DND-41 (cell line): ENCODE data around the gene SSR1.
"Not testable (repeated sequence)": the region's sequence is repeated elsewhere in the genome, so short reads cannot be mapped to it uniquely, and the experiment has no call there.

Experiments used
- ATAC-seq: fragments of 200-7000 bp; cut with Tn5 transposase; 3 replicates; pipeline ENCODE4 v1.9.1; 2021; ENCODE audit warnings: low read depth; ENCODE audit not compliant: insufficient read depth
- DNase-seq: peaks from one replicate; pipeline ENCODE4 v3.0.0-alpha.2; 2020
- H2AFZ ChIP-seq: 2 replicates; pipeline ENCODE4 v1.6.0; 2012; ENCODE audit warnings: low read depth, low read length
- H3K27ac ChIP-seq: 2 replicates; pipeline ENCODE4 v1.5.1; 2012; ENCODE audit warnings: low read length, inconsistent platforms
- H3K27me3 ChIP-seq: fragments of 200-600 bp; sonication (generic); 2 replicates; pipeline ENCODE4 v1.6.0; 2012; ENCODE audit warnings: low read length, mild to moderate bottlenecking, inconsistent platforms; ENCODE audit not compliant: insufficient read depth, poor library complexity
- H3K36me3 ChIP-seq: 2 replicates; pipeline ENCODE4 v1.5.1; 2012; ENCODE audit warnings: low read length, inconsistent platforms; ENCODE audit not compliant: insufficient read depth
- H3K4me1 ChIP-seq: 2 replicates; pipeline ENCODE4 v1.5.1; 2012; ENCODE audit warnings: mild to moderate bottlenecking, low read length; ENCODE audit not compliant: insufficient read depth
- H3K4me2 ChIP-seq: 2 replicates; pipeline ENCODE4 v1.6.0; 2012; ENCODE audit warnings: mild to moderate bottlenecking, moderate library complexity, low read length, inconsistent platforms; ENCODE audit not compliant: insufficient read depth
- H3K4me3 ChIP-seq, 2 experiments: fragments of 200-600 bp in 1 of 2; shearing (Covaris generic) in 1 of 2; 2 replicates each; pipeline ENCODE4 v1.5.1; 2012 to 2016; ENCODE audit warnings: inconsistent platforms in 2 of 2, low read length in 2 of 2, mild to moderate bottlenecking in 2 of 2, low read depth in 1 of 2, moderate library complexity in 1 of 2
- H3K79me2 ChIP-seq: 2 replicates; pipeline ENCODE4 v1.6.0; 2012; ENCODE audit warnings: low read length, inconsistent platforms; ENCODE audit not compliant: insufficient read depth
- H3K9ac ChIP-seq: 2 replicates; pipeline ENCODE4 v1.6.0; 2012; ENCODE audit warnings: low read depth, mild to moderate bottlenecking, inconsistent platforms, low read length, moderate library complexity
- H3K9me3 ChIP-seq: 2 replicates; pipeline ENCODE4 v1.5.1; 2012; ENCODE audit warnings: low read length, moderate library complexity, mild to moderate bottlenecking, inconsistent platforms; ENCODE audit not compliant: insufficient read depth, severe bottlenecking
- H4K20me1 ChIP-seq: 2 replicates; pipeline ENCODE4 v1.6.0; 2012; ENCODE audit warnings: low read length; ENCODE audit not compliant: insufficient read depth
- EZH2 ChIP-seq: IDR thresholded peaks from 3 replicates; pipeline ENCODE4 v1.6.1; 2012; ENCODE audit warnings: borderline replicate concordance, low read depth, mild to moderate bottlenecking, moderate library complexity, low read length, inconsistent platforms; ENCODE audit not compliant: severe bottlenecking
- TF ChIP-seq, protein P1 (sequence below): IDR thresholded peaks from 2 replicates; pipeline ENCODE4 v1.5.1; 2012; ENCODE audit warnings: borderline replicate concordance, low read length, moderate library complexity, mild to moderate bottlenecking; ENCODE audit not compliant: poor library complexity, severe bottlenecking; ENCODE audit errors: extremely low read depth

The SSR1 gene

DNA sequence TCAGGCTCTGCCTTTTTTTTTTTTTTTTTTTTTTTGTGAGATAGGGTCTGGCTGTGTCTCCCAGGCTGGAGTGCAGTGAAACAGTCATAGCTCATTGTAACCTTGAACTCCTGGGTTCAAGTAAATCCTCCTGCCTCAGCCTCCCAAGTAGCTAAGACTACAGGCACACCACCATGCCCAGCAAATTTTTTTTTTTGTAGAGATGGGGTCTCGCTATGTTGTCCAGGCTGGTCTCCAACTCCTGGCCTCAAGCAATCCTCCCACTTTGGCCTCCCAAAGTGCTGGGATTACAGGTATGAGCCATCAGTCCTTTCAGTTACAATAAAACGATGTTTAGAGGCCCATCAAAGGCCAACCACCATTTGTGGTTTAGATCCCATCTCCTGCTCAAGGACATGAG, 6.4 kb upstream of the SSR1 start:
- H3K4me3 ChIP-seq, DNase-seq, ATAC-seq, H3K4me1 ChIP-seq, H2AFZ ChIP-seq, H3K27me3 ChIP-seq, H3K79me2 ChIP-seq, H3K36me3 ChIP-seq, H3K27ac ChIP-seq, H3K4me2 ChIP-seq, H4K20me1 ChIP-seq, H3K9ac ChIP-seq, H3K9me3 ChIP-seq: not testable (repeated sequence)

DNA sequence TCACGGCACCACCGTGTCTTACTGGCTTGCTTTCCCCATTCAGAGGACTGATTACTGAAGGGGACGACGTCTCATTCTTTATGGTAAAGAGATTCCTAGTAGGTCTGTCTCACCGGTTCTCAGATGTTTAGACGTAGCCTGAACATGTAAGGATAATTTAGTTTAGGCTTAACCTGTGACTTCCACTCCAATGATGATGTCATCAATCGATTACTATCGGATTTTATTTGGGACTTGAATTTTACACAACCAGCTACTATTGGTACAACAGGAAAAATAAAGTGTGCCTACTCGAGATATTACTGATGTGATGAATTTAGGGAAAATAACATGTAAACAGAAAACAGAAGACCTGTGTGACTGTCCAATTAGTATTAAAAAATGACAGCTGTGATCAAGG, 4.5 kb upstream of the SSR1 start:
- H2AFZ ChIP-seq: no peak overlapping the region
- no peaks in the 10 kb centered on the region for H3K9me3 ChIP-seq
- H3K4me3 ChIP-seq: no peak overlapping the region
- no peak overlapping the region for H3K27ac ChIP-seq
- ATAC-seq: no peak
- DNase-seq: no peak
- no peak overlapping the region for H3K4me2 ChIP-seq
- H3K9ac ChIP-seq: no peak overlapping the region
- peaks cover 9% of the 10 kb centered on the region for H3K79me2 ChIP-seq
- H3K27me3 ChIP-seq: no peaks in the 10 kb centered on the region
- no peaks in the 10 kb centered on the region; the same call in 1 of the 2 replicates for H3K36me3 ChIP-seq
- H3K4me1 ChIP-seq: peaks cover 8% of the 10 kb centered on the region
- 0 out of 2 replicates have a peak, but pooled peaks cover 1% of the 10 kb centered on the region for H4K20me1 ChIP-seq
- TF ChIP-seq, protein P1, sequence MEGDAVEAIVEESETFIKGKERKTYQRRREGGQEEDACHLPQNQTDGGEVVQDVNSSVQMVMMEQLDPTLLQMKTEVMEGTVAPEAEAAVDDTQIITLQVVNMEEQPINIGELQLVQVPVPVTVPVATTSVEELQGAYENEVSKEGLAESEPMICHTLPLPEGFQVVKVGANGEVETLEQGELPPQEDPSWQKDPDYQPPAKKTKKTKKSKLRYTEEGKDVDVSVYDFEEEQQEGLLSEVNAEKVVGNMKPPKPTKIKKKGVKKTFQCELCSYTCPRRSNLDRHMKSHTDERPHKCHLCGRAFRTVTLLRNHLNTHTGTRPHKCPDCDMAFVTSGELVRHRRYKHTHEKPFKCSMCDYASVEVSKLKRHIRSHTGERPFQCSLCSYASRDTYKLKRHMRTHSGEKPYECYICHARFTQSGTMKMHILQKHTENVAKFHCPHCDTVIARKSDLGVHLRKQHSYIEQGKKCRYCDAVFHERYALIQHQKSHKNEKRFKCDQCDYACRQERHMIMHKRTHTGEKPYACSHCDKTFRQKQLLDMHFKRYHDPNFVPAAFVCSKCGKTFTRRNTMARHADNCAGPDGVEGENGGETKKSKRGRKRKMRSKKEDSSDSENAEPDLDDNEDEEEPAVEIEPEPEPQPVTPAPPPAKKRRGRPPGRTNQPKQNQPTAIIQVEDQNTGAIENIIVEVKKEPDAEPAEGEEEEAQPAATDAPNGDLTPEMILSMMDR: no peak
- TF ChIP-seq EZH2: no peak

DNA sequence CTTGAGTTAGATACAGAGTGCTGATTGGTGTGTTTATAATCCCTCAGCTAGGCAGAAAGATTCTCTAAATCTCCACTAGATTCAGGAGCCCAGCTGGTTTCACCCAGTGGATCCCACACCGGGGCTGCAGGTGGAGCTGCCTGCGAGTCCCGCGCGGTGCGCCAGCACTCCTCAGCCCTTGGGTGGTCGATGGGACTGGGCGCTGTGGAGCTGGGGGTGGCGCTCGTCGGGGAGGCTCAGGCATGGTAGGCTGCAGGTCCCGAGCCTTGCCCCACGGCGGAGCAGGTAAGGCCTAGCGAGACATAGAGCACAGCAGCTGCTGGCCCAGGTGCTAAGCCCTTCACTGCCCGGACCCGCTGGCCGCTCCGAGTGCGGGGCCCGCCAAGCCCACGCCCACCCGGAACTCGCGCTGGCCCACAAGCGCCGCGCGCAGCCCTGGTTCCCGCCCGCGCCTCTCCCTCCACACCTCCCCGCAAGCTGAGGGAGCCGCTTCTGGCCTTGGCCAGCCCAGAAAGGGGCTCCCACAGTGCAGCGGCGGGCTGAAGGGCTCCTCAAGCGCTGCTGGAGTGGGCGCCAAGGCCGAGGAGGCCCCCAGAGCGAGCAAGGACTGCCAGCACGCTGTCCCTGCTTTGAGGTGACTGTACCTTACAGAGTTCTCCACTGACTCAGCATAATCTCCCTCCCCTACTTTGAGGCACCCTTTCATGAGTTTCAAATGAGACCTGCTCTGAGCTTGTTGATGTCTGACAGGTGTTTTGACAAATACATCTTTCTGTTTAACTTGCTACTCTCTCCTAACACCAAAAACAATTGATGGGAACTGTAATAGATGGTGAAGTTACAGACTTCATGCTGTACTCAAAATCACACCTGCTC, 3.9 kb upstream of the SSR1 start:
- no peaks in the 10 kb centered on the region for H3K9me3 ChIP-seq
- H2AFZ ChIP-seq: 0 out of 2 replicates have a peak overlapping the region, but pooled peaks have one; percentile 11
- DNase-seq (no peak), ATAC-seq (no peak)
- no peak overlapping the region for H3K4me2 ChIP-seq
- no peak overlapping the region for H3K27ac ChIP-seq
- peaks cover 9% of the 10 kb centered on the region for H3K4me1 ChIP-seq
- H3K9ac ChIP-seq: no peak overlapping the region
- no peak for TF ChIP-seq EZH2
- TF ChIP-seq, protein P1: no peak
- H3K36me3 ChIP-seq: no peaks in the 10 kb centered on the region; the same call in 1 of the 2 replicates
- H3K79me2 ChIP-seq: peaks cover 15% of the 10 kb centered on the region
- peaks cover 7% of the 10 kb centered on the region for H4K20me1 ChIP-seq
- H3K4me3 ChIP-seq: no peak overlapping the region
- H3K27me3 ChIP-seq: no peaks in the 10 kb centered on the region

DNA sequence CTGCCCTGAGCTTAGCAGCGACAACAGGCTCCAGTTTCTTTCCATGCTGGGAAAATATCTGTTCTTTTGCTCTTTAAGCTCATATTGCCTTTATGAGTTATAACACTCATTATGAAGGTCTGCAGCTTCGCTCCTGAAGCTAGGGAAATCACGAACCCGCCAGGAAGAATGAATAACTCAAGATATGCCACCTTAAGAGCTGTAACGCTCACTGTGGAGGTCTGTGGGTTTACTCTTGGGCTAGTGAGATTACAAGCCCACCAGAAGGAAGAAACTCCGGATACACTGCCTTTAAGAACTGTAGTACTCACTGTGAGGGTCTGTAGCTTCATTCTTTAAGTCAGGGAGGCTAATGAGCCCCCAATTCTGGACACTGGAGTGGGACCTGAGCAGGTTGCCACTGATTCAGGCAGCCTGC, 3.0 kb upstream of the SSR1 start:
- H3K4me1 ChIP-seq: peaks cover 18% of the 10 kb centered on the region
- peaks cover 3% of the 10 kb centered on the region; the same call in 1 of the 2 replicates for H3K36me3 ChIP-seq
- no peak overlapping the region for H2AFZ ChIP-seq
- TF ChIP-seq, protein P1: no peak
- no peak for DNase-seq
- H3K4me3 ChIP-seq: no peak overlapping the region
- H3K4me2 ChIP-seq: no peak overlapping the region
- H3K79me2 ChIP-seq: peaks cover 25% of the 10 kb centered on the region
- H3K9me3 ChIP-seq: no peaks in the 10 kb centered on the region
- H3K9ac ChIP-seq: no peak overlapping the region
- no peaks in the 10 kb centered on the region for H3K27me3 ChIP-seq
- ATAC-seq: no peak
- H3K27ac ChIP-seq: no peak overlapping the region
- H4K20me1 ChIP-seq: peaks cover 13% of the 10 kb centered on the region

DNA sequence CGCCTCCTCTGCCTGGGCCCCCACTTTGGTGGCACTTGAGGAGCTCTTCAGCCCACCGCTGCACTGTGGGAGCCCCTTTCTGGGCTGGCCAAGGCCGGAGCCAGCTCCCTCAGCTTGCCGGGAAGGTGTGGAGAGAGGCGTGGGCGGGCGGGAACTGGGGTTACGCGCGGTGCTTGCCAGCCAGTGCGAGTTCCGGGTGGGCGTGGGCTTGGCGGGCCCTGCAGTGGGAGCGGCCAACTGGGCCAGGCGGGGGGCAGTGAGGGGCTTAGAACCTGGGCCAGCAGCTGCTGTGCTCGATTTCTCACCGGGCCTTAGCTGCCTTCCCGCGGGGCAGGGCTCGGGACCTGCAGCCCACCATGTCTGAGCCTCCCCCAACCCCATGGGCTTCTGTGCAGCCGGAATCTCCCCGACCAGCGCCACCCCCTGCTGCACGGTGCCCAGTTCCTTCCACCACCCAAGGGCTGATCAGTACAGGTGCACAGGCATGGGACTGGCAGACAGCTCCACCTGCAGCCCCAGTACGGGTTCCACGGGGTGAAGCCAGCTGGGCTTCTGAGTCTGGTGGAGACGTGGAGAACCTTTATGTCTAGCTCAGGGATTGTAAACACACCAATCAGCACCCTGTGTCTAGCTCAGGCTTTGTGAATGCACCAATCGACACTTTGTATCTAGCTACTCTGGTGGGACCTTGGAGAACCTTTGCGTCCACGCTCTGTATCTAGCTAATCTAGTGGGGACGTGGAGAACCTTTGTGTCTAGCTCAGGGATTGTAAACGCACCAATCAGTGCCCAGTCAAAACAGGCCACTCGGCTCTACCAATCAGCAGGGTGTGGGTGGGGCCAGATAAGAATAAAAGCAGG, 2.3 kb upstream of the SSR1 start:
- DNase-seq: peak; percentile 13
- H2AFZ ChIP-seq, H3K9me3 ChIP-seq, ATAC-seq, H3K4me2 ChIP-seq, H3K4me3 ChIP-seq, H3K27me3 ChIP-seq, H3K9ac ChIP-seq, H3K36me3 ChIP-seq, H3K27ac ChIP-seq: not testable (repeated sequence)
- Histone ChIP-seq H3K79me2 (peaks cover 31% of the 10 kb centered on the region), H4K20me1 (peaks cover 16% of the 10 kb centered on the region), H3K4me1 (peaks cover 25% of the 10 kb centered on the region)
